HG03439 (cell line): Measurements from ENCODE around the gene LIMS2.

Experiments used
- ATAC-seq: cut with Tn5 transposase; IDR thresholded peaks from one replicate; pipeline ENCODE4 v1.9.1; 2021; ENCODE audit warnings: mild to moderate bottlenecking, moderate library complexity; ENCODE audit not compliant: unreplicated experiment

Gene LIMS2

DNA sequence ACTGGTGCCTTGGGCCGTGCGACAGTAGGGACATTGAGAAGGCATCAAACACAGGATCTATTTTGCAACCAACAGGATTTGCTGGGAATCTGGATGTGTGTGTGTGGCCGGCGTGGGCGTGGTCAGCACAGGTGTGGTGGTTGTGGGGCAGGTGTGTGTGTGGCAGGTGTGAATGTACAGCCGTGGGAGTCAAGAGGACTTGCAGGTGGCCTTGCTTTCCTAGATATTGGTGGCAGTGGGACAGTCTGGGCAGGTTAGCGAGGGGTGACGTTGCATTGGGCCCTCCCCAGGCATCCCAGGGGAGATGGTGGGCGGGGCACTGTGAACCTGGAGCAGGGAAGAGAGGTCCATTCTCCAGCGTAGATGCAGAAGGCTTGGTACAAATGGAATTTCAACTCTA lies 3.2 kb upstream of the LIMS2 start:
- ATAC-seq, result no peak

DNA sequence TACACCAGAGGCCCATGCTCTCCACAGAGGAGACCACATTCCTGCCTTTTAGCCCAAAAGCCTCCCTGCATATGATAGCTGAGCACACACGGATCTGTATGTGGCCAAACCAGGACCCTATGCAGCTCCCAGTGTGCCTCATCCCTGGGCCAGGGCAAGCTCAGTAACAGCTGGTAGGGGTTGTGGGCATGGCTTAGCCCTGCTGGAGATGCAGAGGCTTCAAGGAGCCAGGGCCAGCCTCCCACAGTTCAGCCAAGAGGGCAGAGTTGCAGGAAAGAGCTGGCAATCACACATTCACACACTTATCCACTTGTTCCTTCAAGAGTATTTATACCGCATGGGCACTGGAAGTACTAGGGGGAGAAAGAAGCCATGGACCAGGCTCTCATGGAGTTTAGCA lies 1.6 kb upstream of the LIMS2 start:
- no peak for ATAC-seq

DNA sequence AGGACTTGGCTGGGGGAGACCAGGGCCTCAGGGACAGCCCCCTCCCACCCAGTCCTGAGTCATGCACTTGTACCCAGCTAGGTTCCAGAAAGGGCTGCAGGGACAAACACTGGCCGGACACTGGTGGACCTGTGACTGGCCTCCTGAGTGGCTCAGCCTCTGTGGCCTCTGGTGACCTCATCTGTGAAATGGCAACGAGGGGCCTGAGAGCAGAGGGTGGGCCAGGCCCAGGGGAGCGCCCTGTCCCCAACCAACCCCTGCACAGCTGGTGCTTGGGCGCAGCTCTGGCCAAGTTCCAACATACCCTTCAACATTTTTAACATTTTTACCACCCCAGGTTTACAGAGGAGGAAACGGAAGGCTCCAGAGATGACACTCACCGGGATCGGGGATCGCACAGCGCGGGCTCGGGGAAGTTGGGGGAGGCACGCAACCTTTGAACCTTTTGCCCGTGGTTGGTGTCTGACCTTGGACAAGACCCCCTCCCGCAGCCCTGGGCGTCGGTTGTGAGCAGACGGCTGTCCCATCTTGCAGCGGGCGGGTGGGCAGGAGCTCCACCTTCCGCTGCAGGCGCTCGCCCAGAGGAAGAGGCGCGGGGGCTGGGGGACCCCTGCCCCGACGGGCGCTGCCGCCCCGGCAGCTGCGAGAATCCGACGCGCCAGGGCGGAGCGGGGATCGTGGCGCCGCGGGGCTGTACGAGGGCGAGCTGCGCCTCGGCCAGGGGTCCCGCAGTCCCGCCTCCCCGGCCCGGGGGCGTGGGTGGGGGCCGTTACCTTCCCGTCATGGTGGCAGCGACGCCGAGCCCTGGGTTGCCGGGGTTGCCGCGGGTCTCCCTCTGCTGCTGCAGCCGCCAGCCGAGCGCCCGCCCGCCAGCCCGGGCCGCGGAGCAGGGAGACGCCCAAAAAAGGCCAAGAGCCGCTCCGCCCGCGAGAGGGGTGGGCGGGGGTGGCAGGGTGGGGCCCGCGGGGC lies 805 bp downstream of the LIMS2 start:
- no peak for ATAC-seq

DNA sequence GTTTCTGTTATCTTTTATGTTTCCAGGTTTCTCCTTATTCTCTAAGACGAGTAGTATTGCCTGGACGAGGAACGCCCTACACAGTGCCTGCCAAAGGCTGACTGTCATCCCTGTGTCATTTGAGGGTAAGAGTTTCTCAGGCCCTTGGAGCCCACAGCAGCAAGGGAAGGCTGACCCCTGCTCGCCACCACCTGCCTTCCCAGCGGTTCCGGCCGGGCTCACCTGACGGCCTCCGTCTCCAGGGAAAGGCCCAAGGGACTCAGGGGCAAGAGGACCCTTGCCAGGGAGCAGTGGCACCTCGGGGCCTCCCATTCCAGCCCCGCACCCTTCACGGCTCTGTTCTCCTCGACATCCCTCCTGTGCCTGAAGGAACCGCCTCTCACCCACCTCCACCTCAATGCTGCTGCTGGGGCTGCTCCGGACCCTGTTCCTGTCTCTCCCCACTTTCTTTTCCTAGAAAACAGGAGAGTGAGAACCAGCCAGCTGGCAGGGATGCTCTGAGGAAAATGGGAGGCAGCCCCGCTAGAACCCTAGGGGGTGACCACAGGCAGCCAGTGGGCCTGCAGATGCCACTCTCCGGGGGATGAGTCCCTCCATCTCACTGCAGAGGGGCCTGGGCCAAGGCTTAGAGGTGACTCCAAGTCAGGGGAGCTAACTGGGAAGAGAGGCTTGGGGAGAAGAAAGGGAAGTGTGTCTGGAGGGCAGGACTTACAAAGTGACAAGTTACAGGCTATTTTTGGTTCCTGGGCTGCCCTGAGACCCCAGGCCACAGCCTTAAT lies 1.9 kb downstream of the LIMS2 start:
- no peak for ATAC-seq

DNA sequence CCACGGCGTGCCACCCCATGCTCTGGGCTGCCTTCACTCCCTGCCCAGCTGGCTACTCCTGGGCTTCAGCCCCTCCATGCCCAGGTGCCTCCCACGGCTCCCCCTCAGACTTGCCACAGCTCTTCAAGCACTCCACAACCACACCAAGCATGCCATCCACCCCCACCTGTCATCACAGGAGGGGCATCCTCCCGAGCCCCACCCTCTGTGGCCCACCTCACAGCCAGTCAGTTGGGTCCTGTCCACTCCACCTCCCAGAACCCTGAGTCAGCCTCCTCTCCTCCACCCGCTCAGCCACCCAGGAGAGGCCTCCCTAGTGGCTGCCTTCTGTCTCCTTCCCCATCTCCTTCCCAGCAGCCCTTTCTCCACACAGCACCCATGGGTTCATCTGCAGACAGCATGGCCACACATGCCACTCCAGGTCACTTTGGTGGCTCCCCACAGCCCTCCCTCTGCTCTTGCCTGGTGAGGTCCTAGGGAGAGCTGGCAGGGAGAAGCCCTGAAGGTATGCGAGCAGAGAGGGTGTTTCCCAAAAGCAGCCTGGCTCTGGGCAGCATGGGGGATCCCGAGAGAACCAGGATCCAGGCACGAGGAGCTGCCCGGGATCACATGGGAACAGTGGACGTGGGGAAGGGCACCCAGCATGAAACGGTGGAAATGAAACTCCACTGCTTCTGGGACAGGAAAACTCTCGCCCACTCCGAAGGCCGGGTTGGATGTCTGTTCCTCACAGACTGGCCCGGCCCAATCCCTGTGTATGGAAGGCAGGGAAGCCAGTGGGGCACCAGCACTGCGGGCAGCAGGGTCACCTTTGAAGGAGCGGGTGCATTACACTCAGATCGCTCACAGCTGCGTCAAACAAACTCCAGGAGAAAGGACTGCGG lies 2.7 kb downstream of the LIMS2 start:
- ATAC-seq, result no peak

DNA sequence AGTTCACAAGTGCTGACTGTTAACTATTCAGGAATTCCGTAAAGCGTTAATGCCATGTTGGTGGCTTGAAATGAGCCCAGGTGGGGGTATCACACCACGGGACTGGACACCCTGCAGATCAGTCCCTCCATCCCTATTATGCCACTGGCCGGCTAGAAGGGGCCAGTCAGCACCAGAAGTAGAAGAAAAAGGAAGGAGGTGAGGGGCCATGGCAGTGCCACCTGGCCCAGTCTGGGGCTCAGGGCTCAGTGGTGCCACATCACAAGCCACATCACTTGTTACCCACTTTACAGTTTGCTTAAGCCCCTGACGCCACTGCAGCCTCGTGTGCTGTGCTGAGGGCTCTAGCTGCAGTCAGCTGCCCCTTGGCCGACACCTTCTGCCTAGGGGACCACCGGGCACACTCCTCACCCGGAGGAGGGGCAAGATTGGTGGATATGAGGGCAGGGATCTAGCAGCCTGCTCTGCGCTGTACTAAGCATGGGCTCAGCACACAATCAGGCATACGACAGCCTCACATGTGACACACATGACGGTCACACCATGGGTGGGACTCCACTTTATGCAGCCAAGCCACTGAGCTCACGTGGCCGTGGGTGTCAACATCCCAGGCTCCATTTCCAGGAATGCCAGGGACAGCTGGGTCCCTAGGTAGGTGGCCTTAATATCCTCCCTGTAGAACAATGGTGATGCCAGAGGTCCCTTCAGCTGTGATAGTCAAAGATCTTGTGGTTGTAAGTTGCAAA lies 3.6 kb downstream of the LIMS2 start:
- no peak for ATAC-seq

DNA sequence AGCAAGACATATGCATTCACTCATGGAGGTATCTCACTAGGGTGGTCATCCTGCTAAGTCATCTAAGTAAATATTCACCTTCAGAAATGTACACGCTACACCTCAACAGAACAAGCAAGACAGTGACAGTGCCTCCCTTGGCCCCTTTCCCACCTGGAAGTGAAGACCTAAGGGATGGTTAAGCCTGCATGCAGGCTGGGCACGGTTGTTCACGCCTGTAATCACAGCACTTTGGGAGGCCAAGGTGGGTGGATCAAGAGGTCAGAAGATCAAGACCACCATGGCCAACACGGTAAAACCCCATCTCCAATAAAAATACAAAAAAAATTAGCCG lies 4.4 kb downstream of the LIMS2 start:
- no peak for ATAC-seq

DNA sequence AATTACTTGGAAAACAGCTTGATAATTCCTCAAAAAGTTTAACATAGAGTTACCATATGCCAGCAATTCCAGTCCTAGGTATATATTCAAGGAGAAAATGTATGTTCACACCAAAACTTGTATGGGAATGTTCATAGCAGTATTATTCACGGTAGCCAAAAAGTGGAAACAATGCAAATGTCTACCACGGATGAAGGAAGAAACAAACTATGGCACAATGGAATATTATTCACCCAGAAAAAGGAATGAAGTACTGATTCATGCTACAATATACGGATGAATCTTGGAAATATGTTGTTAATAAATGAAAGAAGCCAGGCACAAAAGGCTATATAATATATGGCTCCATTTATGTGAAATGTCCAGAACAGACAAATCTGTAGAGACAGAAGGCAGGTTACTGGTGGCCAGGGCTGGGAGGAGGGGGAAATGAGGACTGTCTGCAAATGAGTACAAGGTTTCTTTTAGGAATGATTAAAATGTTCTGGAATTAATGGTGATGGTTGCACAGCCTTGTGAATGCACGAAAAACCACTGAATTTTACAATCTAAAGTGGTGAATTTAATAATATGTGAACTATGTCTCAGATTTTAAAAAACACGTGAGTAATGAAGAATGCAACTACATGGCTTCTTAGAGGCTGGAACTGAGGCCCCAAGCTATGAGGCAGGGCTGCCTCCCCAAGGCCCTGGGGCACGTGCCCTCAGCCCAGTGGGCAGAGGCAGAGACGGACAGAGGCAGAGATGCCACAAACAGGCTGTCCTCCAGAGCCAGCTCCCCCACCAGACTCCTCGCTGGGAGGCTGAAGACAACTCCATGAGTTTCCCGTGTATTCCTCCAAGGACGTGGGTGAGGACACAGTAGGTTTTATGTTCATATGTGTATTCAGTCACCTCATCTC lies 5.0 kb downstream of the LIMS2 start:
- no peak for ATAC-seq

DNA sequence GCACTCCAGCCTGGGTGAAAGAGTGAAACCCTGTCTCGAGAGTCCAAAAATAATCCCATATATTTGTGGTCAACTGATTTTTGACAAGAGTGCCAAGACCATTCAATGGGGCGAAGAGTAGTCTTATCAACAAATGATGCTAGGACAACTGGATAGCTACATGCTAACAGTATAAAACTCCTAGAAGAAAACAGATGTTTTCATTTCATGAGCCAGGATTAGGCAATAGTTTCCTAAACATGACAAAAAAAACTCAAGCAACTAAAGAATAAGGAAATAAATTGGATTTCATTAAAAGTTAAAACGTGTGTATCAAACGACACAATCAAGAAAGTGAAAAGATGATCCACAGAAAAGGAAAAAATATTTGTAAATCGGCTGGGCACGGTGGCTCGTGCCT lies 6.3 kb downstream of the LIMS2 start:
- ATAC-seq, result no peak

DNA sequence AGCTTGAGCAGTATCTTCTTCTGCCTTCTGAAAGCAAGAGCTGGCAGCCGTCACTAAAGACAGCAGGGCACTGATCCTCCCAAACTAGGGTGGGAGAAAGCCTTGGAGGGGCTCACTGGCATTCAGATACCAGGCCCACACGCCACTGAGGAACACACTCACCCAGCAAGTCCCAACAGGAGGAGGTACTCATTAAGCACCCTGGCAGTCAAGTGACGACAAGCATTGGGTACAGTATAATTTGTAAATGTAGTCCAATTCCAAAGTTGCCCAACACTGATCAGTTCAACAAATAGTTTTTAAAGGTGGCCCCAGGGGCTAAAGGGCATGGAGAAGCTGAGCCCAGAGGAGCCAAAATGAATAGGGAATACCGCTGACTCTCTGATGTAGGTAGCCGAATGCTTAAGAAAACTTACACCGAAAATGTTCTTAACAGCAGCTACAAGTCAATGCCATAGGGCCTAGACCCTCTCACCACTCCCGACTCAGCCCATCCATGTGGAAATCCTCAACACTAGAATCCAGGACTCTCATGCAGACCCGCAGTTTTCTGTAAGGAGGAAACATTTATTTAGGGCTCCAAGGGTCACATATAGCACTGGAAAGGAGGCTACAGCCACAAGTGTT lies 9.9 kb downstream of the LIMS2 start:
- ATAC-seq, result no peak

DNA sequence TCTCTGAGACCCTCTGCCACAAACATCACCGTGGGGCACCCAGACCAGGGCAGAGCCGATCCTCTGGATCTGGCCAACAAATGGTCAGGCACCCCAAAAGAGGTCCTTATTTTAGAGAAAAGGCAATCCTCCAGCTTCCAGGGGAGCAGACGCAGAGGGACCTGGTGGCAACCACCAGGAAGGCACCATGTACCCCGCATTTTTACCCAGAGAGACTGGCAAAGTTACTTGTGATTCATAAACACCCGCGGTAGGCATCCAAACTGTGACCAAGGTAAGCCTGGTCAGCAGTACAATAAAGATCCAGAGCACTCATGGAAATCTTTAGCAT lies 10.5 kb downstream of the LIMS2 start:
- ATAC-seq, result no peak

DNA sequence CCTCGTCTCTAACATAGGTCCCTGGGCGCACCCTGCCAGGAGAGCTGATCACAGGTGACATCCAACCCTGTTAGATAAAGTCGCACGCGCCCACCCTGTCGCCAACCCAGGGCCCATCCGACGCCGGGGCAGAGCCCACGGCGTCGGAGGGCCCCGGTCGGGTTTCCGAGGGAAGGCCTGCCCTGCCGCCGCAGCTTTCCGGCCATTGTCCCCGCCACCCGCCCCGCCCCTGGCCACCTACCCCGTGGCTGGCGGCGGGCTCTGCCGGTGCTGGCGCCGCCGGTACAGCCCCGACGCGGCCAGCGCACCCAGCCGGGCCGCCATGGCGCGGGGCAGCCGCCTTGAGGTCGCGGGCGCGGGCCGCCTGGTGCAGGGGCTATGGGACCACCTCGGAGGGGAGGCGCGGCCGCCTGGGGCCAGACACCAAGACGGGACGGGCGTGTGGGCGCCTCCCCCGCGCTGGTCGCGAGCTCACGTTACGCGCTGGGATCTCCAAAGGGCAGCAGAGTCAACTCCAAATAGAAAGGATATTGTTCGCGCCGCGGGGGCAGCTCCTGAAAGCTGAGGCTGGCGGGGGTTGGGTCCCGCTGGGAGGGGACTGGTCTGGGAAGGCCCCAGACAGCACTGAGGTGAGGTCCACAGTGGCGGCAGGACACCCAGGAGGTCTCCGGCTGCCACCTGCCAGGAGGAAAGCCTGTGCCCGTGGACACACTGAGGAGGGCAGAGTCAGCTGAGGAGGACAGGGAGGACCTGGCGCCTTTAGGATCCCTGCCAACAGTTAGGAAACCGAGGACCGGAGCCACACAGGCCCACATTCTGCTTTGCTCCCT lies 11.1 kb downstream of the LIMS2 start:
- ATAC-seq, result no peak

DNA sequence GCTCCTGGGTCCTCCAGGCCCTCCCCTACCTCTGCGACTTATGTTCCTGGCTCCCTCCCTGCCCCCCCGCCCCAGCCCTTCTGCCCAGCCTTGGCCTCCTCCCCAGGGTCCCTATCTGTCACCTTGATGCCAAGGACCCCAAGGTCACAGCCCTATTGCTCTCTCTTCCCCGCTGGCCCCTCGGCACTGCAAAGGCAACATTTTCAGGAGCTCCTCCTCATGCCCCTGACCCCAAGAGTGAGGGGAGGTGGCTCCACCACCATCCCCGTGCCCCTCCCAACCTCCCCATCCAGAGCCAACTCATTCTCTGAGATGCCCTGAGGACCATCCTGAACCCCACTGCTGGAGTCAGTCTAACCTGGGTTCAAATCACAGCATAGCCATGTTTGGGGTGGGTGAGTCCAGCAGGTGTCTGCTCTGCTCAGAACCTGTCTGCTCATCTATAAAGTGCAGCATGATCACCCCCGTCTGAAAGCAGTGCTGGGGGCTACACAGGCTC lies 11.7 kb downstream of the LIMS2 start:
- ATAC-seq, result no peak

DNA sequence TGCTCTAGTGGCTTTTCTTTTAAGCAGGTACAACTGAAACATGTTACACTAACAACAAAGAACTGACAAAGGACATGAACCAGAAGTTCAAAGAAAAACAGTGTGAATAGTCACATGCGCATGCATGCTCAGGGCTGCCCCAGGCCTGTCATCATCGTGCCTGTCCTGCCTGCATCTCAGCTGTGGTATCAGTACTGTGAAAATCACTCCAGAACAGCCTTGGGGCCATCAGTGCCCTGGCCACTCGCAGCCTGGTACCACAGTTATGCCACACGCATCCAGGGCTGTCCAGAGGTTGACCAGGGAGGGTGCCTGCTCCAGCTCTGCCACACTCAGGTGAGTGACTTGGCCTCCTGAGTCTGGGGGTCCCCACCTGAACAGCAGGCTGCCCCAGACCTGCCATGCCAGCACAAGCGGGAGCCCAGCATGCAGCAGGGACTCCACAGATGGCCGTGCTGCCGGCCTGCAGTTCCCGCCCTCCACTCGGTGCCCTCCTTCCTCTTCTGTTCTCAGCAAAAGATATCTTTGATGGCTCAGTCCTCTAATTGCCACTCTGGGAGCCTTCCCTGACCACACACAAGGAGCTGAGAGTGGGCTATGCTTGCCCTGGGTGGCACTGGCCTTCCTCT lies 12.3 kb downstream of the LIMS2 start:
- ATAC-seq, result no peak

DNA sequence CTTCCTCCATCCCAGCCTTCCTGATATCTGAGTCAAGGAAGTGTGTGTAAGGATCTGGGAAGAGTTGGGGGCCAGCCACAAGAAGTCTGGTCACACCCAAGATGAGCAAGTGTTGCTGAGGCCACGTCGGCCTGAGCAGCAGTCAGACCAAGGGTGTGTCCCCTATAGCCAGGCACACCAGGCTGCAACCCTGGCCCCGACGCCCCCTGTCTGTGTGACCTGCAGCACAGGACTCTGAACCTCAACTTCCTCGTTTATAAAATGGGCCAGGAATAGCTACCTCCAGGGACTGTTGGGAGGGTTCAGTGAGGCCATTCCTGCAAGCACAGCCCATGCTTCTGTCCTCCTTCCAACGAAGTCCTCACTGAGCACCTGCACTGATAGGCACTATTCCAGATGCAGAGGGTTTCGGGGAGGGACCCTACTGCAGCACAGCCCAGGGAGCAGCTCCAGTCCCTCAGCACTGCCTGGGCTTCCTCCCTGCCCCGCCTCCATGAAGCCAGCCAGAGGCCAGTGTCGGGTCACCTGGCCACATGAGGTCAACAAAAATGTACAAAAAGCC lies 13.3 kb downstream of the LIMS2 start:
- ATAC-seq, result no peak

DNA sequence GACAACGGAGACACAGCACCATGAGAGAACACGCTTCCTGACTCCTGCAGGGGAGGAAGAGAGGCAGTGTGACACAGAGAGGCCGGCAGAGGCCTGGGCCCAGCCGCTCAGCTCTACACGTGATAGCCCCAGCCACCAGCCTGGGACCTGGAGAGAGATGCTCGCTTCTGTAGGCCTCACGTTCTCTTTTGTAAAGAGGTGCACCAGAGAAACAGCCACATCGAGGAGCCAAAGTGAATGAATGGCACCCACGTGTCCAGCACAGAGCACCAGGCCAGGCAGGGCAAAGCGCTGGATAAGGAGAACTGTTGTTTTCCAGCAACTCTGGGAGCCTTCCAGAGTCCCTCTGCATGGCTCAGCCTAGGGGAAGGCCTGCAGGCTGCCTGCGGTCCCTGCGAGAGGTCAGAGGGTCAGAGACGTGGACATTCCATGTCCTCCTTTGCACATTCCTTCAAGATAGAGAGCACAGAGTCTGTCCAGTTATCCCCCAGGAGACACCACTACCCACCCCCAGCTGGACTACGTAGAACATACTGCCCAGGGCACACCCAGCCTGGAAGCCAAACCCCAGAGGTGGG lies 14.2 kb downstream of the LIMS2 start:
- no peak for ATAC-seq

DNA sequence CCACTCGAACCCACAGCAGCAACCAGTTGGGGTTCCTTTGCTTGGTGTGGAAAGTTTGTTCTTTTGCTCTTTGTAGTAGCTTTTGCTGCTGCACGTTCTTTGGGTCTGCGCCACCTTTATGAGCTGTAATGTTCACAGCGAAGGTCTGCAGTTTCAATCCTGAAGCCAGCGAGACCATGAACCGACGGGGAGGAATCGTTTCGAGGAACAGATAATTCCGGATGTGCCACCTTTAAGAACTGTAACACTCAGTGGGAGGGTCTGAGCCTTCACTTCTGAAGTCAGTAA lies 15.1 kb downstream of the LIMS2 start:
- ATAC-seq, result no peak
